Right lung (tissue), 5 donors: ENCODE results near the gene PLEKHM2. TPM values are rescaled to one million over a fixed set of nuclear protein-coding genes. Genes with fewer than 3 reads are reported as not detected.

ENCODE experiments used
- DNase-seq, 2 donors: peaks; one replicate each; pipeline ENCODE4 v3.0.0-alpha.2; 2013
- polyA plus RNA-seq, 5 donors: library from polyadenylated mRNA; unstranded; fragments of 120-200 nt; gene quantifications; one replicate each; pipeline versions ENCODE4 v1.2.1 to v1.2.3, GENCODE V29; 2013; ENCODE audit warnings: inconsistent platforms in 1 of 5, low replicate concordance in 1 of 5; ENCODE audit not compliant: insufficient read length in 5 of 5, insufficient read depth in 1 of 5

The PLEKHM2 gene
- polyA plus RNA-seq, 5 donors: 42.6 to 62.2 (median 55.3) TPM

DNA sequence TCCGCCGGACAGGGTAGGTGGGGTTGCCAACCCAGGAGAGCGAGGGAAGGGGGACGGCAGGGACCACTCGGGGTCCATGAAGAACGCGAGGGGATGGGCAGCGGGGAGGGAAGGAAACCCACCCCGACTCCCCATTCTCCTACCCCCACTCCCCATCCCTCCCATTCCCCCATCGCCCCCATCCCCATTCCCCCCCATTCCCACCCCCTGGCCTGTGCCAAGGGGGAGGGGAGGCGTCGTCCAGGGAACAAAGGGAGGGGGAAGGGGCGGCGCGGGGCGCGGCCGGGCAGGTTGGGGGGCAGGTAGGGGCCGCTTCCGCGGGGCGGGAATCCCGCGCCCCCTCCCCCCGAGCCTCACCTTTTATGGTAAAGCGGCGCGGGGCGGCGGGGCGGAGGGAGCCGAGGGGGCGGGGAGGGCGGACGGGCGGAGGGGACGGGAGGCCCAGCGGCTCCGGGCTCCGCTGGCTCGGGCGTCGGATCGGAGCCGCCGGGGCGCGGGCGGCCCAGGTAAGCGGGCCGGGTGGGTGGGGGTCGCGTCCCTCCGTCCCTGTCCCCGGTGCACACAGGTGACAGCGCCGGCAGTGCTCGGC is 74.3 kb downstream of the PLEKHM2 start, which contains the start of gene FBLIM1:
Gene FBLIM1, plus strand, starts transcription at position 453 of the 589 bp plus-strand sequence. CDS start 6,189 bp downstream, outside the sequence.
- no peak for DNase-seq

- no peak for DNase-seq
These were observed 75.0 kb downstream of the PLEKHM2 start for GRCh38 chr1:15758953-15759661.

- peak; percentile 93 to 94 for DNase-seq
These were observed 76.5 kb downstream of the PLEKHM2 start for GRCh38 chr1:15760520-15761211.

DNA sequence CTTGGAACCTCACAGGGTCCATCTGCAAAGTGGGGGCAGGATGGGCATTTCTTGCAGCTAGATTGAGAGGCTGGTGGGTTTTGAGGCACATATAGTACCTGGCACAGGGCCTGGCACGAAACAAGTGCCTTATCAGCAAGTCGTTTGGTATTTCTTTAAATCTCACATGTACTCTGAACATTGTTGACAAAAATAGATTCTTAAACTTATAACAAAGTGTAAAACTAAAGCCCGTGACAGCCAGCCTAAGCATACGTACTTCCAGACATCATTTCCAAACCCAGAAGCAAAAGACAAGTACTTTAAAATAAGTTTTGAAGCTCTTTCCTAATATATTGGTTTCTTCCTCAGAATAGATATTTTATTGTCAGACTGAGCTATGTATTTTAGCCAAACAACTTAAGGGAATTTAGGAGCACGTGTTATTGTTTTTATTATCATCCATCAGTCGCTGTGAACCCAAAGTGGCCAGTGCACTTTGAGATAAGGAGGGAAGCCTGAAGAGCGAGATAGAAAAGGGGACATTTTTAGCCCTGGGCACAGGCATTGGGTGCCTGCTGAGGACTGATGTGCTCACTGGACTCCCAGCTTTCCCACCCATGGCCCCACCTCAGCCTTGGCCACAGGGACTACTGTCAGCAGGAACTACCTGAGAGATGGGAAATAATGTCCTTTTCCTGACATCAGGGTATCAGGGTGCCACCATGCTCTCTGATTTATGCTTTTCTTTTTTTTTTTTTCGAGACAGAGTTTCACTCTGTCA is 77.4 kb downstream of the PLEKHM2 start:
- DNase-seq: peak in 1 of 2 donors; percentile 38

- DNase-seq: no peak
These were observed 78.4 kb downstream of the PLEKHM2 start for GRCh38 chr1:15762546-15762945.

DNA sequence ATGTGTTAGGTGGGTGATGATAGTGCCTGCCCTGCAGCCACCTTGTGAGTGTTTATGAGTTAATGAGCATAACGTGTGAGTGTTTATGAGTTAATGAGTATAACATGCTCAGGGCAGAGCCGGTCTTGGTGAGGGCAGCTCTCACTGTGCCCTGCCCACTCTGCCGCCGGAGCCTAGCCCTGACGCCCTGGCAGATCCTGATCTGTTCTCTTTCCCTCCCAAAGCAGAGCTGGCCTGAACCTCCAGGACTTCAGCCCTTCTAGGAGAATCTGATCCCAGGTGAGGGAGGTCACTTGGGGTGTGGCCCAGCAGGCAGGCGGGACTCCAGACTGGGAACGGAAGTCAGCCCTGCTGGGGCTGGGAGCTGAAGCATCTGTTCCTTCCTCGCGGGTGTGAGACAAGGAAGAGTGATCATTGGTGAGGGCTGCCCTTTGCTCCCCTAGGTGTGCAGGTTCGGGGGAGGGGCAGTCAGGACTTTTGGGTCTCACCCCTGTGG is 80.2 kb downstream of the PLEKHM2 start:
- no peak for DNase-seq

DNA sequence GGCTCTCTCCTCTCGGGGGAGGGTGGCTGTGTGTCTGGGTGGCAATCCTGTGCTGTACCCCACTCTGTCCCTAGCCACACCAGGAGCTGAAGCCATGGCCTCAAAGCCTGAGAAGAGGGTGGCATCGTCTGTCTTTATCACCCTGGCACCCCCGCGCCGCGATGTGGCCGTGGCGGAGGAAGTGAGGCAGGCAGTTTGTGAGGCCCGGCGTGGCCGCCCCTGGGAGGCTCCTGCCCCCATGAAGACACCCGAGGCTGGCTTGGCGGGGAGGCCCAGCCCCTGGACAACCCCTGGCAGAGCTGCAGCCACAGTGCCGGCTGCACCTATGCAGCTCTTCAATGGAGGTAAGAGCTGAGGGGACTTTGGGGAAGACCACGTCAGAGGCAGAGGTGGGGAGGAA is 80.8 kb downstream of the PLEKHM2 start:
- no peak for DNase-seq

- no peak for DNase-seq
These were observed 81.5 kb downstream of the PLEKHM2 start for GRCh38 chr1:15765495-15766194.

GRCh38 chr1:15767941-15768340 is 83.8 kb downstream of the PLEKHM2 start:
- no peak for DNase-seq

GRCh38 chr1:15768388-15768787 is 84.3 kb downstream of the PLEKHM2 start:
- DNase-seq: no peak

DNA sequence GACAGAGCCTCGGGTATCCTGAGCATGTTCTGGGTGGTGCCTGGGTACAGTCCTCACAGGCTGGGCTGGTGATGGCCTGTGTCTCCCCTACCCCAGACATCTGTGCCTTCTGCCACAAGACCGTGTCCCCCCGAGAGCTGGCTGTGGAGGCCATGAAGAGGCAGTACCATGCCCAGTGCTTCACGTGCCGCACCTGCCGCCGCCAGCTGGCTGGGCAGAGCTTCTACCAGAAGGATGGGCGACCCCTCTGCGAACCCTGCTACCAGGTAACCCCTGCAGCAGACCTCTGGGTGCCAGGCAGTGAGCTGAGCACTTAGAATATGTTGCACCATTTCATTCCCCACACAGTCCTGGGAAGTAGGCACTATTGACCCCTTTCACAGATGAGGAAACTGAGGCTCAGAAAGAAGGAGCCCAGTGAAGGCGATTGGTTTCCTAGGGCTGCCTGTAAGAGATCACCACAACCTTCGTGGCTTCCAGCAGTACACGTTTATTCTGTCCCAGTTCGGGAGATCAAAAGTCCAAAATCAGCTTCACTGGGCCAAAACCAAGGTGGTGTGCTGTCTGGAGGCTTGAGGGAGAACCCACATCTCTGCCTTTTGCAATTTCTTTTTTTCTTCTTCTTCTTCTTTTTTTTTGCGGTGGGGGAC is 86.3 kb downstream of the PLEKHM2 start:
- no peak for DNase-seq

DNA sequence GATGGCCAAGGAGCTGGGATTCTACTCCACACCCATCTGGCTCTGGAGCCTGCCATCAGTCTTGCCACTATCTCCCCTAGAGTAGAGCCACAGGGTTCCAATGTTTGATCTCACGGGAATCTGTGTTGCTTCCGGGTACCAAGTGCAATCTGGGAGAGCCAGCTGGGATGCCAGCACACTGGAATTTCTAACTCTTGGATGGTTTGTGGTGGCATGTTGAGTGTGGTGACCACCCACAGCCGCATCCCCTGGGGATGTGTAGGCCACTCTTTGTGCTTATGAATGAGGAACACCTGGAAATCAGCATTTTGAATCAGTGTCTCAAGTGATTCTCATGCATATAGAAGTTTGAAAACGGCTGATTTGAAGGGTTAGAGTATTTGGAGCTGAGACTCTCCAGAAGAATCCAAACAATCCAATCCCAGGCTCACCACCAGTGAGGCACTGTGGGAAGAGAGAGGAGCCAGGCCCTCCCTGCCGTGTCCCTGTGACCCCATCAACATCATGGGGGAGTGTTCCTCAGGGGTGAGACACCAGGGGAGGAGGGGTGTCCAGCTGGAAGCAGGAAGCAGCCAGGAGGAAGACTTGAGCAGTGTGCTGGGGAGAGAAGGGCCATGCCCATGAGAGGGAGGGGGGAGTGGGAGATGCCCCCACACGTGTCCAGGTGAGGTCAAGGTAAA is 87.9 kb downstream of the PLEKHM2 start:
- DNase-seq: no peak

- no peak for DNase-seq
These were observed 91.6 kb downstream of the PLEKHM2 start for GRCh38 chr1:15775706-15776105.

GRCh38 chr1:15777909-15778707 is 94.0 kb downstream of the PLEKHM2 start:
- DNase-seq: no peak

Other genes with a start within 250 kb of the PLEKHM2 start
- gene CTRC, start 245.9 kb upstream of the PLEKHM2 start, polyA plus RNA-seq: under 1 TPM; 0.07 to 0.22 (median 0.14) TPM
- gene CELA2A, start 227.6 kb upstream of the PLEKHM2 start, polyA plus RNA-seq: under 1 TPM in 3 of 5 donors, not detected in 2; 0.24 to 0.46 (median 0.30) TPM
- gene CELA2B, start 208.2 kb upstream of the PLEKHM2 start, polyA plus RNA-seq: under 1 TPM; 0.31 to 1.00 (median 0.77) TPM
- gene CASP9, start 160.1 kb upstream of the PLEKHM2 start, polyA plus RNA-seq: 10 to 100 TPM; 16.8 to 21.8 (median 20.3) TPM
- 10 to 100 TPM; 14.8 to 19.7 (median 17.0) TPM for gene DNAJC16, start 157.5 kb upstream of the PLEKHM2 start, polyA plus RNA-seq
- gene AGMAT, start 99.3 kb upstream of the PLEKHM2 start, polyA plus RNA-seq: under 1 TPM; 0.32 to 0.67 (median 0.39) TPM
- gene DDI2, start 66.9 kb upstream of the PLEKHM2 start, polyA plus RNA-seq: 10 to 100 TPM; 13.3 to 24.0 (median 21.1) TPM
- gene SLC25A34, start 51.9 kb downstream of the PLEKHM2 start, polyA plus RNA-seq: 1 to 10 TPM; 2.8 to 5.6 (median 4.2) TPM
- gene TMEM82, start 58.2 kb downstream of the PLEKHM2 start, polyA plus RNA-seq: under 1 TPM in 3 of 5 donors, not detected in 2; 0.06 to 0.16 (median 0.16) TPM
- gene FBLIM1, start 74.5 kb downstream of the PLEKHM2 start, polyA plus RNA-seq: 10 to 100 TPM; 49.8 to 97.0 (median 72.9) TPM
- gene UQCRHL, start 123.3 kb downstream of the PLEKHM2 start, polyA plus RNA-seq: 1 to 10 TPM; 1.8 to 2.9 (median 2.8) TPM
- gene SPEN, start 163.4 kb downstream of the PLEKHM2 start, polyA plus RNA-seq: 10 to 100 TPM; 53.9 to 65.8 (median 55.9) TPM